Activated CD4-positive, alpha-beta memory T cell treated with anti-CD3 and anti-CD28 coated beads, Interleukin-2, amount 10 ng/mL, durations not matched to agents 7 days and 5 days (primary cell): ENCODE results near the gene TEDC2. TPM values are rescaled to one million over a fixed set of nuclear protein-coding genes. Genes with fewer than 3 reads are reported as not detected.
A peak's percentile ranks its signal among the peaks of the same experiment; 100 is the strongest.

Source experiments
- CTCF ChIA-PET: fragments of 350-600 bp; sonication (Branson Sonifier 250); formaldehyde crosslinking; loops from one replicate; lab custom pipeline; 2021; ENCODE audit warnings: antibody characterized with exemption, inconsistent platforms; lab: Charles Lee
- POLR2A ChIA-PET: fragments of 350-600 bp; sonication (Branson Sonifier 250); formaldehyde crosslinking; loops from one replicate; lab custom pipeline; 2021; ENCODE audit warnings: antibody characterized with exemption; lab: Charles Lee
- DNase-seq: peaks from one replicate; pipeline ENCODE4 v3.0.0-alpha.2; 2020
- H3K27ac Mint-ChIP-seq: one replicate; pipeline ENCODE4 v1.8.0; 2021; ENCODE audit warnings: mild to moderate bottlenecking, mixed read lengths
- H3K27me3 Mint-ChIP-seq: one replicate; pipeline ENCODE4 v1.8.0; 2021; ENCODE audit warnings: mixed read lengths
- H3K36me3 Mint-ChIP-seq: one replicate; pipeline ENCODE4 v1.8.0; 2021; ENCODE audit warnings: low read depth, mixed read lengths
- H3K4me1 Mint-ChIP-seq: one replicate; pipeline ENCODE4 v1.8.0; 2021; ENCODE audit warnings: mixed read lengths
- H3K4me3 Mint-ChIP-seq: one replicate; pipeline ENCODE4 v1.8.0; 2021; ENCODE audit warnings: mild to moderate bottlenecking, mixed read lengths
- H3K9me3 Mint-ChIP-seq: one replicate; pipeline ENCODE4 v1.8.0; 2021; ENCODE audit warnings: mixed read lengths
- total RNA-seq, 2 experiments: library from RNA; stranded (reverse); gene quantifications; one replicate each; pipeline ENCODE4 v1.2.3, GENCODE V29; 2021

The TEDC2 gene
- total RNA-seq, 2 experiments from 2014 or later, result 12.5 to 13.9 TPM

- Mint-ChIP-seq H3K4me1 (peaks cover 18% of the 10 kb centered on the region), H3K27me3 (no peaks in the 10 kb centered on the region), H3K9me3 (no peaks in the 10 kb centered on the region), H3K36me3 (peaks cover 62% of the 10 kb centered on the region), H3K4me3 (no peak overlapping the region), H3K27ac (no peak overlapping the region)
- ChIA-PET CTCF (interaction anchor here (0.9 kb wide), 1 partner anchor 16 kb away, joined by 4 read pairs; the partner anchor contains the start of gene TEDC2), POLR2A (interaction anchor here (1.8 kb wide), 1 partner anchor 14 kb away, joined by 9 read pairs; the partner anchor contains the start of gene CCNF)
- DNase-seq, result no peak
These were observed 16.4 kb upstream of the TEDC2 start for GRCh38 chr16:2443555-2443954.

GRCh38 chr16:2447920-2448583, 11.9 kb upstream of the TEDC2 start:
- POLR2A ChIA-PET, result no interaction called here
- Mint-ChIP-seq H3K27me3 (no peaks in the 10 kb centered on the region), H3K4me3 (no peak overlapping the region), H3K9me3 (no peaks in the 10 kb centered on the region), H3K27ac (no peak overlapping the region), H3K4me1 (no peaks in the 10 kb centered on the region), H3K36me3 (peaks cover 69% of the 10 kb centered on the region)
- no peak for DNase-seq
- CTCF ChIA-PET, result no interaction called here

- no peak for DNase-seq
- ChIA-PET POLR2A (interaction anchor here (2.4 to 2.5 kb wide), 2 partner anchors 9 to 10 kb away, joined by 13 to 16 read pairs; partner anchors contain the start of gene TEDC2), CTCF (interaction anchor here (0.9 kb wide), 1 partner anchor 88 kb away, joined by 4 read pairs; no protein-coding TSS in a partner anchor)
- no peak overlapping the region for H3K4me3 Mint-ChIP-seq
- peaks cover 72% of the 10 kb centered on the region for H3K36me3 Mint-ChIP-seq
- no peak overlapping the region for H3K27ac Mint-ChIP-seq
- H3K4me1 Mint-ChIP-seq, result no peaks in the 10 kb centered on the region
- no peaks in the 10 kb centered on the region for H3K27me3 Mint-ChIP-seq
- no peaks in the 10 kb centered on the region for H3K9me3 Mint-ChIP-seq
These were observed 10.8 kb upstream of the TEDC2 start for GRCh38 chr16:2449118-2449517.

- CTCF ChIA-PET, result no interaction called here
- POLR2A ChIA-PET, result interaction anchor here (1.1 to 2.5 kb wide), 3 partner anchors 9 to 15 kb away, joined by 5 to 16 read pairs (median 13); partner anchors contain the start of gene TEDC2
- DNase-seq, result no peak
- Mint-ChIP-seq H3K4me1 (no peaks in the 10 kb centered on the region), H3K27ac (no peak overlapping the region), H3K9me3 (no peaks in the 10 kb centered on the region), H3K27me3 (no peaks in the 10 kb centered on the region), H3K36me3 (peaks cover 69% of the 10 kb centered on the region), H3K4me3 (no peak overlapping the region)
These were observed 9.4 kb upstream of the TEDC2 start for GRCh38 chr16:2450535-2450934.

- ChIA-PET POLR2A (interaction anchor here (1.1 to 2.5 kb wide), 3 partner anchors 8 to 15 kb away, joined by 5 to 16 read pairs (median 13); partner anchors contain the start of gene TEDC2), CTCF (no interaction called here)
- H3K27ac Mint-ChIP-seq, result no peak overlapping the region
- no peaks in the 10 kb centered on the region for H3K4me1 Mint-ChIP-seq
- H3K27me3 Mint-ChIP-seq, result no peaks in the 10 kb centered on the region
- peaks cover 65% of the 10 kb centered on the region for H3K36me3 Mint-ChIP-seq
- H3K4me3 Mint-ChIP-seq, result no peak overlapping the region
- no peak for DNase-seq
- H3K9me3 Mint-ChIP-seq, result no peaks in the 10 kb centered on the region
These were observed 8.9 kb upstream of the TEDC2 start for GRCh38 chr16:2450975-2451381.

GRCh38 chr16:2451851-2452320, 8.0 kb upstream of the TEDC2 start:
- H3K27me3 Mint-ChIP-seq, result no peaks in the 10 kb centered on the region
- no peak for DNase-seq
- POLR2A ChIA-PET, result no interaction called here
- CTCF ChIA-PET, result no interaction called here
- no peaks in the 10 kb centered on the region for H3K9me3 Mint-ChIP-seq
- H3K36me3 Mint-ChIP-seq, result peaks cover 65% of the 10 kb centered on the region
- H3K4me1 Mint-ChIP-seq, result no peaks in the 10 kb centered on the region
- no peak overlapping the region for H3K4me3 Mint-ChIP-seq
- no peak overlapping the region for H3K27ac Mint-ChIP-seq

- POLR2A ChIA-PET, result no interaction called here
- DNase-seq, result no peak
- Mint-ChIP-seq H3K9me3 (no peaks in the 10 kb centered on the region), H3K4me1 (peaks cover 1% of the 10 kb centered on the region), H3K27ac (no peak overlapping the region), H3K27me3 (no peaks in the 10 kb centered on the region), H3K36me3 (peaks cover 72% of the 10 kb centered on the region), H3K4me3 (no peak overlapping the region)
- CTCF ChIA-PET, result no interaction called here
These were observed 7.3 kb upstream of the TEDC2 start for GRCh38 chr16:2452650-2453049.

- no peak overlapping the region for H3K4me3 Mint-ChIP-seq
- no peak for DNase-seq
- no peaks in the 10 kb centered on the region for H3K27me3 Mint-ChIP-seq
- ChIA-PET POLR2A (interaction anchor here (0.8 kb wide), 1 partner anchor 17 kb away, joined by 3 read pairs; no protein-coding TSS in a partner anchor), CTCF (no interaction called here)
- no peak overlapping the region for H3K27ac Mint-ChIP-seq
- H3K9me3 Mint-ChIP-seq, result no peaks in the 10 kb centered on the region
- peaks cover 16% of the 10 kb centered on the region for H3K4me1 Mint-ChIP-seq
- H3K36me3 Mint-ChIP-seq, result peaks cover 54% of the 10 kb centered on the region
These were observed 4.6 kb upstream of the TEDC2 start for GRCh38 chr16:2455081-2455845.

- POLR2A ChIA-PET, result interaction anchor here (0.9 to 2.0 kb wide), 4 partner anchors 12 to 27 kb away, joined by 3 to 5 read pairs (median 4); partner anchors contain the start of gene CCNF
- H3K27me3 Mint-ChIP-seq, result no peaks in the 10 kb centered on the region
- no peak for DNase-seq
- no peak overlapping the region for H3K27ac Mint-ChIP-seq
- peaks cover 18% of the 10 kb centered on the region for H3K4me1 Mint-ChIP-seq
- CTCF ChIA-PET, result no interaction called here
- no peak overlapping the region for H3K4me3 Mint-ChIP-seq
- peaks cover 46% of the 10 kb centered on the region for H3K36me3 Mint-ChIP-seq
- H3K9me3 Mint-ChIP-seq, result no peaks in the 10 kb centered on the region
These were observed 3.3 kb upstream of the TEDC2 start for GRCh38 chr16:2456551-2457153.

- ChIA-PET POLR2A (interaction anchor here (1.0 to 2.0 kb wide), 4 partner anchors 11 to 28 kb away, joined by 3 to 5 read pairs (median 3); partner anchors contain the start of gene CCNF), CTCF (no interaction called here)
- Mint-ChIP-seq H3K9me3 (no peaks in the 10 kb centered on the region), H3K27ac (no peak overlapping the region), H3K27me3 (no peaks in the 10 kb centered on the region), H3K4me1 (peaks cover 18% of the 10 kb centered on the region), H3K36me3 (peaks cover 42% of the 10 kb centered on the region), H3K4me3 (no peak overlapping the region)
- no peak for DNase-seq
These were observed 2.6 kb upstream of the TEDC2 start for GRCh38 chr16:2457267-2457666.

GRCh38 chr16:2457946-2458345, 2.0 kb upstream of the TEDC2 start:
- H3K4me1 Mint-ChIP-seq, result peaks cover 18% of the 10 kb centered on the region
- no peaks in the 10 kb centered on the region for H3K27me3 Mint-ChIP-seq
- ChIA-PET POLR2A (interaction anchor here (1.3 to 3.1 kb wide), 3 partner anchors 11 to 27 kb away, joined by 3 to 27 read pairs (median 5); partner anchors contain the start of gene NTN3), CTCF (no interaction called here)
- DNase-seq, result no peak
- H3K36me3 Mint-ChIP-seq, result peaks cover 35% of the 10 kb centered on the region
- no peak overlapping the region for H3K4me3 Mint-ChIP-seq
- H3K9me3 Mint-ChIP-seq, result no peaks in the 10 kb centered on the region
- no peak overlapping the region for H3K27ac Mint-ChIP-seq

GRCh38 chr16:2458887-2459646, 842 bp upstream of the TEDC2 start:
- Mint-ChIP-seq H3K4me1 (peaks cover 18% of the 10 kb centered on the region), H3K36me3 (peaks cover 25% of the 10 kb centered on the region), H3K27ac (peak overlapping the region; percentile 73), H3K27me3 (no peaks in the 10 kb centered on the region), H3K9me3 (no peaks in the 10 kb centered on the region), H3K4me3 (peak overlapping the region; percentile 64)
- no peak for DNase-seq
- POLR2A ChIA-PET, result interaction anchor here (0.9 to 3.1 kb wide), 11 partner anchors 9 to 676 kb away, joined by 3 to 27 read pairs (median 6); partner anchors contain the start of genes CCNF, ECI1, NTN3 and NUBP2
- CTCF ChIA-PET, result interaction anchor here (0.7 to 1.6 kb wide), 7 partner anchors 16 to 304 kb away, joined by 3 to 6 read pairs (median 4); partner anchors contain the start of genes AMDHD2, ECI1, TBC1D24 and TRAF7
